ENCODE measurements around the gene CPT2.

Gene CPT2

DNA sequence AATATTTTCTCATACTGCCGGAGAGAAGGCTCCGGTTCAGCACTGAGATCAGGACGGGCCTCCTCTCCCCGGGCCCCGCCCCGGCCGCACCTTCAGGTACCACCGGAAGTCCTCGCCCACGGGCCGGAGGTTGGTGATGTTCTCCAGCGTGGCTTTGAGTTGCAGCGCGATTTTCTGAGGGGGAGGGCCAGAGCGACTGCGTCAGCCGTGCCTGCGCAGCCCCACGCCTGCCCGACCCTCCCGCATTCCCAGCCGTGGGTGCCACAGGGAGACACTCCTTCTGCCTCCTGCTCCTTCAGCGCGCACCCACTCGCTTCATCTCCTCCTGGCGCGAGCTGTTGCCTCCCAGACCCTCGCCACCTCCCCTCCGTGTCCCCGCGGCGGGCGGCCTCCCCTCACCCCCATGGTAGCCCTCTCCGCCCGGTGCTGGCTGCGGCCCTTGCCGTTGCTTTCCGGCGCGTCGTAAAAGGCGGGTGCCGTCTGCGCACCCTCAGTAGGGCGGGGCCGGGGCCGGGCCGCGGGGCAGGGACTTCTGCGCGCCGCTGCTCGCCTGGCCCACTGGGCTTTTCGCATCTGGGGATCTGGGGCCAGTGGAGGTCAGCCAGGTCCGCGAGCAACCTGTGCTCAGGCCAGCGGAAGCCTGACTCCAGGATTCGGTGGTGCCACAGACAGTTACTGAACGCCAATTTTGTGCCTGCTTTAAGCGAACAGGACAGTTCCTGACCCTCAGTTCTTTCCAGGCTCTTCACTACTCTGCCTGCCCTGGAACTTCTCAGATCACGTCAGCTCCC, 23.7 kb downstream of the CPT2 start, which contains the start of gene CZIB:
Gene CZIB, minus strand, starts transcription at position 464 of the 791 bp plus-strand sequence. Its CDS starts 59 bp downstream, at position 405.
- TF ChIP-seq CTCF (IDR thresholded peaks at IDR 0.05; ENCODE audit: extremely low read depth, missing control alignments) = no peak
- peak; percentile 93 for DNase-seq (ENCODE audit: low spot score)

GRCh38 chr1:53220962-53221286, 24.3 kb downstream of the CPT2 start:
- no peak for DNase-seq (ENCODE audit: low spot score)
- no peak for TF ChIP-seq CTCF (IDR thresholded peaks at IDR 0.05; ENCODE audit: extremely low read depth, missing control alignments)

DNA sequence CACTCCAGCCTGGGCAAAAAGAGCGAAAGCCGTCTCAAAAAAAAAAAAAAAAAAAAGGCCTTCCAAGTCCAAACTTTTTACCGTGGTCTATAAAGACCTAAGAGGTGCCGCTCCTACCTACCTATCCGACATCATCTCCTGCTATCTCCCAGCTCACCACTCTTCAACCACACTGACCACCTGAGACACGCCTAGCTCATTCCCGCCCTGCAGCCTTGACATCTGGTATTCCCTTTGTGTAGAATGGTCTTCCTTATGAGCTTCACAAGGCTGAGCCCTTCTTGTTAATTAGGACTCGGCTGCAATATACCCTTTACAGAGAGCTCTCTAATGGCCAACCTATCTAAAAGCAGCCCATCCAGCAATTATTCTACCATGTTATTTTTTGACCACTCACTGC, 41.0 kb downstream of the CPT2 start:
- no peak for TF ChIP-seq CTCF (IDR thresholded peaks at IDR 0.05; ENCODE audit: extremely low read depth, missing control alignments)
- no peak for DNase-seq (ENCODE audit: low spot score)

- peak; percentile 94 for DNase-seq (ENCODE audit: low spot score)
- no peak for TF ChIP-seq CTCF (IDR thresholded peaks at IDR 0.05; ENCODE audit: extremely low read depth, missing control alignments)
These were observed 41.9 kb downstream of the CPT2 start, which contains the start of gene MAGOH for GRCh38 chr1:53238197-53239155. TSS of gene MAGOH (minus strand) at chr1:53238518. CDS start at chr1:53238448, 70 bp downstream.

DNA sequence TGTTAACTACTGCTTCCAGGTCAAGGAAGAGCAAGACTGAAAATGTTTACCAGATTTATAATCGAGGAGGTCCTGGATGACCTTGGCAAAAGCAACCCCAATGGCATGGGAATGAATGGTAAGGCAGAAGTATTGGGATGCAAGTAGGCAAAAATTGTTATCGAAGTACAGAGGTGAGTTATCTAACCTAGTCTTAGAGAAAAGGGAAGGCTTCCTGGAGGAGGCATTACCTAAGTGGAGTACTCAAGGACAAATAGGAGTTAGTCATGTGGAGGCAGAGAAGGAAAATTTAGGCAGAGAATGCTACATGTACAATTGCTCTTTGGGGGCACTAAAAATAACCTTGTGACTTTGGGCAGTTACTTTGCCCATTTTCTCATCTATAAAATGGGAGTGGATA, 45.2 kb downstream of the CPT2 start:
- no peak for DNase-seq (ENCODE audit: low spot score)
- TF ChIP-seq CTCF (IDR thresholded peaks at IDR 0.05; ENCODE audit: extremely low read depth, missing control alignments) = no peak

DNA sequence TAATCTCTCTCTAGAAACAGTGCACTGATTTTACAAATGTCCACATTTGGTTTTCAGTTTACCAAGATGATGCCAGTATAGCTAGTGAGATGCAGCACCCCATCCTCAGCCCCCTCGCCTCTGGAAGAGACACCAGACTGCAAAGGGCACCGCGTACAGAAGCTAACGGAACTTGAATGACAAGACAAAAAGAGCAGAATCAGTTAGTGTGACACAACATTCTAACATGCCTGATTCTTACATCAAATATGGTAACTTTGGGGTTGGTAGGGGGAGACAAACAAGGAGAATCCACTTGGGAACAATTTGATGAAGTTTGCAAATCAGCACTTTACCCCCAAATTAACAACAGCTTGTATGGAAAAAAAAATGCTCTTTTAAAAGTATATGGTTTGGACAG, 45.8 kb downstream of the CPT2 start:
- no peak for DNase-seq (ENCODE audit: low spot score)
- no peak for TF ChIP-seq CTCF (IDR thresholded peaks at IDR 0.05; ENCODE audit: extremely low read depth, missing control alignments)

DNA sequence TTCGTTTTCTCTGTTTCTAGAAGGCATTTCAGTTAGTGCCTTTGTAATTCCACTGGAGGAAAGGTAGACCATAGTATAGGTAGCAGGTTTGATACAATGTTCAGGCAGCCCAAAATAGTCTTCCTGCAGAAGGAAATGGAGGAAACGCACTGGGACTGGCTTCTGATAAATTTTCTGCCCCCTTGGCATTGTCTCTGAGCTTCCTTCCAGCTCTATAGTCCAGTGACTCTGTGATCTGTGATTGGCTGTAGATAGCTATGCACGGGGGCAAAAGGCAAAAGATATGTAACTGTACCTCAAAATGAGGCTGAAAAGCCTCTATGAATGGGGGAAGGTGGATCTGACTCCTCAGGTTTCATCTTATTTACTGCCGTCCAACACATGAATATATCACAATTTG, 47.5 kb downstream of the CPT2 start:
- no peak for DNase-seq (ENCODE audit: low spot score)
- no peak for TF ChIP-seq CTCF (IDR thresholded peaks at IDR 0.05; ENCODE audit: extremely low read depth, missing control alignments)

Data from GM20000 (cell line).